GM18951 (cell line): ENCODE data around the gene PXDN.

Experiments
- POLR2A ChIP-seq: IDR thresholded peaks from 4 replicates; pipeline ENCODE4 v1.6.1; 2011; ENCODE audit warnings: mild to moderate bottlenecking; ENCODE audit not compliant: insufficient read length, insufficient read depth; ENCODE audit errors: extremely low read depth
- in situ Hi-C: fragments of 300-500 bp; cut with MboI; formaldehyde crosslinking; loops from one replicate; pipeline ENCODE4 v1.12.0; 2022; ENCODE audit warnings: low sequenced_read_pairs, mixed read lengths, inconsistent platforms; ENCODE audit not compliant: unreplicated experiment

The PXDN gene

DNA sequence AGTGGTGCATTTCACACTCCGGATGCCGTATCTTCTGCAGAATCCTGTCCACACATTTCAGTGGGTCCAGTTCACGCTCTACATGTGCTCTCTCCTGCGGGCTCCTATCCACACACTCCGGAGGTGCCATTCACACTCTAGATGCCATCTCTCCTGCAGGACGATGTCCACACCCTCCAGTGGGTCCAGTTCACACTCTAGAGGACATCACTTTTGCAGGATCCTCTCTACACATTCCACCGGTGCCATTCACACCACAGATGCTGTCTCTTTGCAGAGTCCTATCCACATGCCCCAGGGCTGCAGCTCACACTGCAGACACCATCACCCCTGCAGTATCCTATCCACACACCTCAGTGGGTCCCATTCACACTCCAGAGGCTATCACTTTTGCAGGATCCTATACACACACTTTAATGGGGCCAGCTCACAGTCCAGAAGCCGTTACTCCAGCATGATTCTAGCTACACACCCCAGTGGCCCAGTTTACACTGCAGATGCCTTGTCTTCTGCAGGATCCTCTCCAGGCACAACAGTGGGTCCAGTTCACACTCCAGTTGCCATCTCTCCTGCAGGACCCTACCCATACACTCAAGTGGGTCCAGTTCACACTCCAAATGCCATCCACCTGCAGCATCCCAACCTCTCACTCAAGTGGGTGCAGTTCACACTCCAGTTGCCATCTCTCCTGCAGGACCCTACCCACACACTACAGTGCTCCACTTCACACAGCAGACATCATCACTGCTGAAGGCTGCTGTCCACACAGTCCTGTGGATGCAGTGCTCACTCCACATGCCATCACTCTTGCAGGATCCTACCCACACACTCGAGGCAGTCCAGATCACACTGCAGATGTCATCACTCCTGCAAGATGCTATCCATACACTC, 2.1 kb upstream of the PXDN start:
- in situ Hi-C loops: no loop called here
- TF ChIP-seq POLR2A: no peak

GRCh38 chr2:1745171-1746023, 1.1 kb upstream of the PXDN start:
- TF ChIP-seq POLR2A: no peak
- in situ Hi-C loops: no loop called here

- no peak for TF ChIP-seq POLR2A
- in situ Hi-C loops: no loop called here
These were observed 217 bp downstream of the PXDN start for GRCh38 chr2:1744151-1744445.

- no peak for TF ChIP-seq POLR2A
- in situ Hi-C loops: no loop called here
These were observed 742 bp downstream of the PXDN start for GRCh38 chr2:1743396-1744150.

DNA sequence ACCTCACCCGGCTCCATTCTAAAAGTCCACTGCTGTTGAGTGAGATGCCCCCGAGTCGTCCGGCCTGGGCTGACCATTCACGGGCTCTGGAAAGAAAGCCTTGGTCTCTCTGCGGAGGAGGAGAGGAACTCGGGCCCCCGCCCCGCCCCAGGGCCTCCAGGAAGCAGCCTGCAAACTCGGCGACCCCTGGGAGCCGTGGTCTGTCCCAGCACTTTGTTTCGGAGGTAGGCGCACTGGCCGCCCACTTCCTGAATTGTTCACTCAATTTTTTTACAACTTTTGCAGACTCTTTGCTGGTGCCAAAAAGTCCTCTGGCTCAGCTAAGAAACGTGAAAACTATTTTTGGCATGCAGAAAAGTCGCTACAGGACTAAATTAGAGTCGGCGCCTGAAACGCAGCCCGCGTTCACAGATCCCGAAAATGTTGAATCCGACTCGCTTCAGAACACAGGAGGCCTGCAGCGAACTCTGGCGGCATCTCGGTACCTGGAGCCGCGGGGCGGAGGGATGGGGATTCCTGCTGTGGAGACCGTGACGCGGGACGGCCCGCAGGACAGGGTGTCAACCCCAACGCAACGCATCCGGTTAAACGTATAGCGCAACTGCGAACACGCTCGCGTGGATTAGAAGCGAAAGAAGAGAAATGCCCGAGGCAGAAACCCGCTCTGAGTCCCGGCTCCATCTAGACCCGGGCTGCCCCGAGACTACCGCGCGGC, 1.5 kb downstream of the PXDN start:
- in situ Hi-C loops: no loop called here
- no peak for TF ChIP-seq POLR2A

- TF ChIP-seq POLR2A: no peak
- in situ Hi-C loops: no loop called here
These were observed 2.0 kb downstream of the PXDN start for GRCh38 chr2:1742301-1742680.

DNA sequence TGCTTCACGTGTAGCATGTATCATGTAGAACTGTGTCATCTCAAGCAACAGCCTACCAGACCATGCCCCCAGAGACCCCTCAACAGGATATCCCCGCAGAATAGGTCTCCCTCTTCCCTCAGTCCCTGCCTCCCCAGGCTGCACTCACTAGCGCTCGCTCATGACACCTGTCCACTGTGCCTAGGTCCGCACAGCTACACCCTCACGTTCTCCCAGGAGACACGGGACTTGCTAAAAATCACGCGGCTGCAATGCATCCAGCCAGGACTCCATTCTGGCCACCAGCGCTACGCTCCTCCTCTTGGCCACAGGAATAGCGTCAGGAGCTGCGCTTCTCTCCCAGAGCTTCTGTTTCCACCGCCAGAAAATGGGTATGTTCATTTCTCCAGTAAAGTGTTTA, 2.5 kb downstream of the PXDN start:
- in situ Hi-C loops: no loop called here

DNA sequence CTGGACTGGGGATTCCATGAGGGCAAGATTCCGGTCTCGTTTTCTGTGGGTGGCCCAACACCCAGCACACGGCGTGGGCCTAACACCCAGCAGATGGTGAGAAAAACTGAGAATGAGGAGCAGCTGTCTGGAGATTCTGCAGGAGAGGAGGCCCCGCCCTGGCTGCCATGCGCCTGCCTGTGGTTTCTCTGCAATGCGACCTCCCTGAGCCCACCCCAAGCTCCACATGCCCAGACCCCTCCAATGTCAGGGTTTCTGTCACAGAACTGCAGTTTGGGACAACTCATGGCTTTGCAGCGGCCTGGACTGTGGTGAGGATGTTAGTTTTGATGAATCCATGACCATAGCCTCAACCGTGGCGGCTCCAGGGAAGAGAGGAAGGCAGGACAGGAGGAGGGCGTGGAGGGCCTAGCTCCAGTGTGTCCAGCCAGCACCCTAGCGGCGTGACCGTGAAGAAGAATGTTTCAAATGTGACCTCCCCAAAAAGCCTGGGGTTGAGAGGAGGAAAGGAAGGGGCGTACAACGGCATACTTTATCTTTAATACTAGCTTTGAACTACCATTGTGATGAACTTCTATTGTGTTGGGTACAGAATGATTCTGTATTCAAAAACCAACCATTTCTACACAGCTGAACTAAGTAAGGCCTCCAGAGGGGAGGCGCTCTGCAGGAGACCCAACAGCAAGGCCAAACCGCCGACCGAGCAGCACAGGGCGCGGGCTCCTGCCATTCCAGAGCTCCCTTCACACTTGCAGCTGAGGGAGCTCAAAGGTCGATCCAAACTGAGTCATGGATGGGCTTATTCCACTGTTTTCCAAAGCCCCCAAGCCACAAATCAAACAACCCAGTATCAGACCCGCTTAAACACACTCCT, 3.4 kb downstream of the PXDN start:
- in situ Hi-C loops: no loop called here

More for the DNA sequence above, 2.5 kb downstream of the PXDN start:
- no peak for TF ChIP-seq POLR2A

GRCh38 chr2:1739961-1740715, 4.2 kb downstream of the PXDN start:
- no peak for TF ChIP-seq POLR2A
- in situ Hi-C loops: no loop called here

More for the DNA sequence above, 3.4 kb downstream of the PXDN start:
- no peak for TF ChIP-seq POLR2A

GRCh38 chr2:1739322-1739957, 4.9 kb downstream of the PXDN start:
- TF ChIP-seq POLR2A: no peak
- in situ Hi-C loops: no loop called here
